ENCODE results near the gene TNFRSF14. TPM values are rescaled to one million over a fixed set of nuclear protein-coding genes. Genes with fewer than 3 reads are reported as not detected.

The TNFRSF14 gene
- polyA plus RNA-seq, 2 of the 4 experiments (the other 2 are of a cell fraction) = 0.16 to 0.25 TPM

GRCh38 chr1:2507744-2508155 lies 48.4 kb upstream of the TNFRSF14 start:
- TF ChIP-seq BCL3 (IDR thresholded peaks at IDR 0.05) (no peak), CHD4 (IDR thresholded peaks at IDR 0.05; ENCODE audit: borderline replicate concordance) (no peak)
- DNase-seq (ENCODE audit: low read depth in 1 of 2, low spot score in 1 of 2) = no peak
- no peak for FAIRE-seq
- ChIA-PET POLR2A (no interaction called here), CTCF (interaction anchor here (0.7 kb wide), 1 partner anchor 62 kb away, joined by 3 read pairs; no protein-coding TSS in a partner anchor)
- Histone ChIP-seq H3K4me3 (no peak overlapping the region), H3K4me2 (no peak overlapping the region), H3K4me1 (no peaks in the 10 kb centered on the region), H3K27ac (no peak overlapping the region), H3K9me3 (no peaks in the 10 kb centered on the region)
- no CpG with 5 or more reads among the region's 6 CpGs for WGBS (ENCODE audit: missing lambda C conversion rate)
- no peak for ATAC-seq

GRCh38 chr1:2508180-2508579 lies 48.0 kb upstream of the TNFRSF14 start:
- ChIA-PET CTCF (no interaction called here), POLR2A (no interaction called here)
- no peak for FAIRE-seq
- H3K4me1 ChIP-seq = no peaks in the 10 kb centered on the region
- TF ChIP-seq JUNB (IDR thresholded peaks at IDR 0.05) (no peak), MAX (IDR thresholded peaks at IDR 0.05) (no peak), ZC3H11A (IDR thresholded peaks at IDR 0.05) (no peak), BCL3 (IDR thresholded peaks at IDR 0.05) (no peak), HOXB5 (CRISPR knock-in tag; IDR thresholded peaks at IDR 0.05) (no peak), FOSL2 (IDR thresholded peaks at IDR 0.05) (no peak), FOSL2 (CRISPR knock-in tag; IDR thresholded peaks at IDR 0.05) (no peak), REST (IDR thresholded peaks at IDR 0.05) (no peak), USF2 (IDR thresholded peaks at IDR 0.05) (no peak), NPAS2 (CRISPR knock-in tag; IDR thresholded peaks at IDR 0.05; ENCODE audit: borderline replicate concordance) (no peak), ZSCAN20 (CRISPR knock-in tag; IDR thresholded peaks at IDR 0.05) (no peak), RFX5 (IDR thresholded peaks at IDR 0.05) (no peak), POLR2A (IDR thresholded peaks at IDR 0.05; ENCODE audit: low read length) (no peak), HOXB13 (CRISPR knock-in tag; IDR thresholded peaks at IDR 0.05; ENCODE audit: low read depth) (no peak), NR3C1 (IDR thresholded peaks at IDR 0.05) (no peak), MYC (IDR thresholded peaks at IDR 0.05; ENCODE audit: borderline replicate concordance, low read length) (no peak), HDAC2 (IDR thresholded peaks at IDR 0.05) (no peak)
- no peak for ATAC-seq
- H3K4me2 ChIP-seq = no peak overlapping the region
- no peak for DNase-seq (ENCODE audit: low read depth in 1 of 2, low spot score in 1 of 2)
- H3K27ac ChIP-seq = no peak overlapping the region
- no peaks in the 10 kb centered on the region for H3K9me3 ChIP-seq
- WGBS (ENCODE audit: missing lambda C conversion rate) = 92% methylated on average over 11 of the region's 24 CpGs
- no peak overlapping the region for H3K4me3 ChIP-seq

GRCh38 chr1:2508751-2509150 lies 47.4 kb upstream of the TNFRSF14 start:
- WGBS (ENCODE audit: missing lambda C conversion rate) = over 99% methylated on average over 18 of the region's 29 CpGs

More at GRCh38 chr1:2508751-2509150, 47.4 kb upstream of the TNFRSF14 start:
- FAIRE-seq (no peak), DNase-seq (ENCODE audit: low read depth in 1 of 2, low spot score in 1 of 2) (no peak), ATAC-seq (no peak)
- Histone ChIP-seq H3K27ac (no peak overlapping the region), H3K4me1 (no peaks in the 10 kb centered on the region), H3K4me3 (no peak overlapping the region), H3K4me2 (no peak overlapping the region), H3K9me3 (no peaks in the 10 kb centered on the region)
- TF ChIP-seq MAX (IDR thresholded peaks at IDR 0.05) (no peak), CTCF (IDR thresholded peaks at IDR 0.05) (no peak), CBX2 (IDR thresholded peaks at IDR 0.05; ENCODE audit: borderline replicate concordance, low read depth) (no peak), NFE2L2 (conservative IDR thresholded peaks at IDR 0.05; ENCODE audit: low read length) (no peak), TFCP2L1 (CRISPR knock-in tag; IDR thresholded peaks at IDR 0.05) (no peak), JUN (IDR thresholded peaks at IDR 0.05) (no peak), SMC3 (IDR thresholded peaks at IDR 0.05) (no peak), EHMT2 (IDR thresholded peaks at IDR 0.05; ENCODE audit: low read depth) (no peak), EHF (CRISPR knock-in tag; IDR thresholded peaks at IDR 0.05) (no peak)
- ChIA-PET CTCF (interaction anchor here (1.0 to 1.3 kb wide), 2 partner anchors 11 to 94 kb away, joined by 3 read pairs; no protein-coding TSS in a partner anchor), POLR2A (no interaction called here)

Data from A549 (cell line).